ENCODE data around the gene TGFBR3L. TPM values are rescaled to one million over a fixed set of nuclear protein-coding genes. Genes with fewer than 3 reads are reported as not detected.

TGFBR3L gene
- total RNA-seq, 1 donor from 2014 or later = 11.2 TPM

- DNase-seq (ENCODE audit: low spot score) = no peak
- TF ChIP-seq CTCF (IDR thresholded peaks at IDR 0.05) = no peak
- Mint-ChIP-seq H3K36me3 (ENCODE audit: low read depth) (peaks cover 14% of the 10 kb centered on the region), H3K4me1 (ENCODE audit: low read depth) (peaks cover 3% of the 10 kb centered on the region), H3K27me3 (ENCODE audit: low read depth) (no peaks in the 10 kb centered on the region), H3K9me3 (ENCODE audit: low read depth) (no peaks in the 10 kb centered on the region), H3K27ac (ENCODE audit: unreplicated experiment) (peak overlapping the region; percentile 41), H3K4me3 (ENCODE audit: unreplicated experiment) (no peak overlapping the region)
Measured at GRCh38 chr19:7934766-7935165, 20.1 kb downstream of the TGFBR3L start.

GRCh38 chr19:7940841-7941240 is 26.2 kb downstream of the TGFBR3L start:
- Mint-ChIP-seq H3K4me3 (ENCODE audit: unreplicated experiment) (peak overlapping the region; percentile 38), H3K27me3 (ENCODE audit: low read depth) (no peaks in the 10 kb centered on the region), H3K27ac (ENCODE audit: unreplicated experiment) (no peak overlapping the region), H3K36me3 (ENCODE audit: low read depth) (peaks cover 11% of the 10 kb centered on the region), H3K9me3 (ENCODE audit: low read depth) (no peaks in the 10 kb centered on the region), H3K4me1 (ENCODE audit: low read depth) (peaks cover 30% of the 10 kb centered on the region)
- no peak for DNase-seq (ENCODE audit: low spot score)
- no peak for TF ChIP-seq CTCF (IDR thresholded peaks at IDR 0.05)

DNA sequence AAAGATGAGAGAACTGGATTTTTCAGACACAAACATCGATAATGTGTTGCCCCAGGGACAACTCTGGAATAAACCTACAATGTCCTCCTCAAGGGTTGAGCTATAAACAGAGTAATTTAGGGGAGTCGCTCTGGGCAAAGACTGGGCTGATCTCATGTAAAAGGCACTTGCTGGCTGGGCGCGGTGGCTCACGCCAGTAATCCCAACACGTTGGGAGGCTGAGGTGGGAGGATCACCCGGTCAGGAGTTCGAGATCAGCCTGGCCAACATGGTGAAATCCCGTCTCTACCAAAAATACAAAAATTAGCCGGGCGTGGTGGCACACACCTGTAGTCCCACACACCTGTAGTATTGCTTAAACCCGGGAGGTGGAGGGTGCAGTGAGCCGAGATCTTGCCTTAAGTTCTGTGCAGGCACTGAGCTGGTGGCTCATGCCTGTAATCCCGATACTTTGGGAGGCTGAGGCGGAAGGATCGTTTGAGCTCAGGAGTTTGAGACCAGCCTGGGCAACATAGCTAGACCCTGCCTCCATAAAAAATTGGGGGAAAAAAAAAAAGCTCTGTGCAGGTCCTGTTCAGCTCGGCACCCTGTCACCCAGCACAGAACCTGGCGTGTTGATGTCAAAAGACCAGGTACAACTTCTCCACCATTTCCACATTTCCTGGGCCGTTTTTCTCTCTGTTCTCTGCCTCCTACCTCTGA is 27.4 kb downstream of the TGFBR3L start:
- no peak for TF ChIP-seq CTCF (IDR thresholded peaks at IDR 0.05)
- no peaks in the 10 kb centered on the region for H3K27me3 Mint-ChIP-seq (ENCODE audit: low read depth)
- H3K4me3 Mint-ChIP-seq (ENCODE audit: unreplicated experiment) = peak overlapping the region; percentile 95
- peaks cover 30% of the 10 kb centered on the region for H3K4me1 Mint-ChIP-seq (ENCODE audit: low read depth)
- no peaks in the 10 kb centered on the region for H3K9me3 Mint-ChIP-seq (ENCODE audit: low read depth)
- H3K36me3 Mint-ChIP-seq (ENCODE audit: low read depth) = peaks cover 11% of the 10 kb centered on the region
- H3K27ac Mint-ChIP-seq (ENCODE audit: unreplicated experiment) = peak overlapping the region; percentile 45
- no peak for DNase-seq (ENCODE audit: low spot score)

GRCh38 chr19:7942981-7943443 is 28.4 kb downstream of the TGFBR3L start:
- DNase-seq (ENCODE audit: low spot score) = no peak
- Mint-ChIP-seq H3K27me3 (ENCODE audit: low read depth) (no peaks in the 10 kb centered on the region), H3K27ac (ENCODE audit: unreplicated experiment) (peak overlapping the region; percentile 99), H3K4me1 (ENCODE audit: low read depth) (peaks cover 30% of the 10 kb centered on the region), H3K9me3 (ENCODE audit: low read depth) (no peaks in the 10 kb centered on the region), H3K36me3 (ENCODE audit: low read depth) (peaks cover 9% of the 10 kb centered on the region), H3K4me3 (ENCODE audit: unreplicated experiment) (peak overlapping the region; percentile 95)
- TF ChIP-seq CTCF (IDR thresholded peaks at IDR 0.05) = no peak

DNA sequence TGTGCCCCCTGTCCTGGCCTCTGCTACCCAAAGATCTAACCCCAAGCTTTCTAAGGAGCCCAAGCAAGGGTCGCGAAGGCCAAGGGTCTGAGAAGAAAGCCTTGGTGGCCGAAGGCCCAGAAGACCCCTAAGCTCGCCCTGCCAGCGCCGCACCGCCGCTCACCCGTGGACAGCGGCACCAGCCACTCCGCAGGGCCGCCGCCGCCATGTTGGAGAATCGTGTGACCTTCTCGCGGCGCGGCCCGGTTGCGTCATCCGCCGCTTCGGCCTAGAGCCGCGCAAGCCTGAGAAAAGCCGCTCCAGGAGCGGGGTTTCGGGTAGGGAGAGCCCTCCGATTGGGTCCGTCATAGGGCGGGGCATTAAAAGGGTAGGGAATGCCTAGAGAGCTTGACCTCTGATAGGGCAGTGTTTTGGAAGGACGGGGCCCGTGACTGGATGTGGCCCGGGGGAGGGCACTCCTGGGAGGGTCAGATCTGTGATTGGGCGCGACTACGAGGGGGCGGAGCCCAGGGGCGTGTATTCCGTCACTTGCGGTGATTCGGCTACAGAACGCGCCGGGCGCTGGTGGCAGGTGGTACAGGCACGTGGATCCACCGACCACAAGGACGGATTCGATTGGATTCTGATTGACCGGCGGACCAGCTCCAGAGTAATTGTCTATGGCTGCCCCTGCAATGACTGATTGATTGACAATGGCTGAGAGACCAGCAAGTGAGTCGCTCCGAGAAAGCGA is 29.0 kb downstream of the TGFBR3L start, which contains the start of gene TIMM44:
Gene TIMM44 (minus strand): TSS at position 223 of the 733 bp plus-strand sequence. CDS start 15 bp downstream, at position 208.
- Mint-ChIP-seq H3K36me3 (ENCODE audit: low read depth) (peaks cover 9% of the 10 kb centered on the region), H3K4me3 (ENCODE audit: unreplicated experiment) (peak within 1 kb of the TSS; percentile 95), H3K27me3 (ENCODE audit: low read depth) (no peaks in the 10 kb centered on the region)

More for the DNA sequence above, 29.0 kb downstream of the TGFBR3L start, which contains the start of gene TIMM44:
- TF ChIP-seq CTCF (IDR thresholded peaks at IDR 0.05) = no peak
- peak; percentile 99 for DNase-seq (ENCODE audit: low spot score)
- Mint-ChIP-seq H3K27ac (ENCODE audit: unreplicated experiment) (peak within 1 kb of the TSS; percentile 99), H3K4me1 (ENCODE audit: low read depth) (peaks cover 30% of the 10 kb centered on the region), H3K9me3 (ENCODE audit: low read depth) (no peaks in the 10 kb centered on the region)

Measured in chondrocyte (in vitro differentiated cells).